HL-60 (cell line): ENCODE measurements around the gene EVA1C.

Experiments used
- TF ChIP-seq, protein P1 (sequence below): IDR thresholded peaks from one replicate; pipeline ENCODE4 v1.5.1; 2011; ENCODE audit warnings: low read length, control low read depth, inconsistent platforms; ENCODE audit not compliant: insufficient read depth
- TF ChIP-seq, protein P2 (sequence below): IDR thresholded peaks from 2 replicates; pipeline ENCODE4 v1.6.1; 2012; ENCODE audit warnings: low read depth; ENCODE audit not compliant: insufficient replicate concordance

DNA sequence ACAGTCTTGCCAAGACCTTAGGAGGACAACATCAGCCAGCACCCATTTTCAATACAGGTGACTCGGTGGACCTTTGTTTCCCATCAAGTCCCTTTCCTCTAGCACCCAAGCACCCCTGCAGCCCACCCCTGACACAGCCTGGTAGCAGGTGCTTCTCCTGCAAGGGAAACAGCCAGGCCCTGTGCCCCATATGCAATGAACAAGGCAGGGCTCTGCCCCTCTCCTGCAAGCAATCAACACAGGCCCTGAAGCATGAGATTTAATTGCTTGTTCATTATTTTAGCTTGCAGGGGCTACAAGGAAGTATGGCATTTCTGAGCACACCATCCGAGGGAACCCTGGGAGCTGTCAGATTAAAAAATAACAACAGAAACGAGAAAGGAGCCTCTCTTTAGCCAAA, 137.4 kb downstream of the EVA1C start:
- TF ChIP-seq, protein P1, sequence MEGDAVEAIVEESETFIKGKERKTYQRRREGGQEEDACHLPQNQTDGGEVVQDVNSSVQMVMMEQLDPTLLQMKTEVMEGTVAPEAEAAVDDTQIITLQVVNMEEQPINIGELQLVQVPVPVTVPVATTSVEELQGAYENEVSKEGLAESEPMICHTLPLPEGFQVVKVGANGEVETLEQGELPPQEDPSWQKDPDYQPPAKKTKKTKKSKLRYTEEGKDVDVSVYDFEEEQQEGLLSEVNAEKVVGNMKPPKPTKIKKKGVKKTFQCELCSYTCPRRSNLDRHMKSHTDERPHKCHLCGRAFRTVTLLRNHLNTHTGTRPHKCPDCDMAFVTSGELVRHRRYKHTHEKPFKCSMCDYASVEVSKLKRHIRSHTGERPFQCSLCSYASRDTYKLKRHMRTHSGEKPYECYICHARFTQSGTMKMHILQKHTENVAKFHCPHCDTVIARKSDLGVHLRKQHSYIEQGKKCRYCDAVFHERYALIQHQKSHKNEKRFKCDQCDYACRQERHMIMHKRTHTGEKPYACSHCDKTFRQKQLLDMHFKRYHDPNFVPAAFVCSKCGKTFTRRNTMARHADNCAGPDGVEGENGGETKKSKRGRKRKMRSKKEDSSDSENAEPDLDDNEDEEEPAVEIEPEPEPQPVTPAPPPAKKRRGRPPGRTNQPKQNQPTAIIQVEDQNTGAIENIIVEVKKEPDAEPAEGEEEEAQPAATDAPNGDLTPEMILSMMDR = no peak
- TF ChIP-seq, protein P2, sequence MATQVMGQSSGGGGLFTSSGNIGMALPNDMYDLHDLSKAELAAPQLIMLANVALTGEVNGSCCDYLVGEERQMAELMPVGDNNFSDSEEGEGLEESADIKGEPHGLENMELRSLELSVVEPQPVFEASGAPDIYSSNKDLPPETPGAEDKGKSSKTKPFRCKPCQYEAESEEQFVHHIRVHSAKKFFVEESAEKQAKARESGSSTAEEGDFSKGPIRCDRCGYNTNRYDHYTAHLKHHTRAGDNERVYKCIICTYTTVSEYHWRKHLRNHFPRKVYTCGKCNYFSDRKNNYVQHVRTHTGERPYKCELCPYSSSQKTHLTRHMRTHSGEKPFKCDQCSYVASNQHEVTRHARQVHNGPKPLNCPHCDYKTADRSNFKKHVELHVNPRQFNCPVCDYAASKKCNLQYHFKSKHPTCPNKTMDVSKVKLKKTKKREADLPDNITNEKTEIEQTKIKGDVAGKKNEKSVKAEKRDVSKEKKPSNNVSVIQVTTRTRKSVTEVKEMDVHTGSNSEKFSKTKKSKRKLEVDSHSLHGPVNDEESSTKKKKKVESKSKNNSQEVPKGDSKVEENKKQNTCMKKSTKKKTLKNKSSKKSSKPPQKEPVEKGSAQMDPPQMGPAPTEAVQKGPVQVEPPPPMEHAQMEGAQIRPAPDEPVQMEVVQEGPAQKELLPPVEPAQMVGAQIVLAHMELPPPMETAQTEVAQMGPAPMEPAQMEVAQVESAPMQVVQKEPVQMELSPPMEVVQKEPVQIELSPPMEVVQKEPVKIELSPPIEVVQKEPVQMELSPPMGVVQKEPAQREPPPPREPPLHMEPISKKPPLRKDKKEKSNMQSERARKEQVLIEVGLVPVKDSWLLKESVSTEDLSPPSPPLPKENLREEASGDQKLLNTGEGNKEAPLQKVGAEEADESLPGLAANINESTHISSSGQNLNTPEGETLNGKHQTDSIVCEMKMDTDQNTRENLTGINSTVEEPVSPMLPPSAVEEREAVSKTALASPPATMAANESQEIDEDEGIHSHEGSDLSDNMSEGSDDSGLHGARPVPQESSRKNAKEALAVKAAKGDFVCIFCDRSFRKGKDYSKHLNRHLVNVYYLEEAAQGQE = no peak
